Mesendoderm (in vitro differentiated cells): ENCODE data around the gene NUAK2.

Experiments
- DNase-seq: peaks from one replicate; pipeline ENCODE4 v3.0.0; 2013
- H2AK5ac ChIP-seq: 2 replicates; pipeline ENCODE4 v1.6.1; 2013; ENCODE audit warnings: low read length, inconsistent platforms
- H2BK120ac ChIP-seq: 2 replicates; pipeline ENCODE4 v1.6.1; 2013; ENCODE audit warnings: low read depth, mild to moderate bottlenecking, low read length, moderate library complexity, mixed read lengths
- H2BK15ac ChIP-seq: replicated peaks from 2 replicates; pipeline ENCODE4 v1.6.1; 2013; ENCODE audit warnings: low read depth, mild to moderate bottlenecking, moderate library complexity
- H2BK5ac ChIP-seq: 2 replicates; pipeline ENCODE4 v1.6.1; 2013; ENCODE audit warnings: low read length, inconsistent platforms
- H3K18ac ChIP-seq: 2 replicates; pipeline ENCODE4 v1.6.1; 2013; ENCODE audit warnings: mild to moderate bottlenecking, low read length, mixed read lengths
- H3K23ac ChIP-seq: one replicate; pipeline ENCODE4 v1.6.1; 2013; ENCODE audit warnings: low read length
- H3K27ac ChIP-seq: 2 replicates; pipeline ENCODE4 v1.5.1; 2013; ENCODE audit warnings: low read depth, mild to moderate bottlenecking, inconsistent platforms, low read length, moderate library complexity
- H3K27me3 ChIP-seq: 2 replicates; pipeline ENCODE4 v1.6.1; 2013; ENCODE audit warnings: low read length, control low read depth, mild to moderate bottlenecking, inconsistent platforms; ENCODE audit not compliant: insufficient read depth, poor library complexity
- H3K36me3 ChIP-seq: 2 replicates; pipeline ENCODE4 v1.6.1; 2013; ENCODE audit warnings: low read length, inconsistent platforms; ENCODE audit not compliant: control insufficient read depth, insufficient read depth
- H3K4ac ChIP-seq: one replicate; pipeline ENCODE4 v1.6.1; 2013; ENCODE audit warnings: low read depth, mild to moderate bottlenecking, low read length, moderate library complexity
- H3K4me1 ChIP-seq: 2 replicates; pipeline ENCODE4 v1.6.1; 2013; ENCODE audit warnings: low read depth, low read length, inconsistent platforms; ENCODE audit not compliant: control insufficient read depth
- H3K4me2 ChIP-seq: 2 replicates; pipeline ENCODE4 v1.6.1; 2013; ENCODE audit warnings: low read length
- H3K4me3 ChIP-seq: 2 replicates; pipeline ENCODE4 v1.5.1; 2013; ENCODE audit warnings: mild to moderate bottlenecking, low read length
- H3K56ac ChIP-seq: one replicate; pipeline ENCODE4 v1.6.1; 2013; ENCODE audit warnings: low read length
- H3K79me1 ChIP-seq: 2 replicates; pipeline ENCODE4 v1.6.1; 2013; ENCODE audit warnings: low read length, inconsistent platforms
- H3K79me2 ChIP-seq: 2 replicates; pipeline ENCODE4 v1.6.1; 2013; ENCODE audit warnings: mild to moderate bottlenecking, low read length; ENCODE audit not compliant: control insufficient read depth, insufficient read depth
- H3K9ac ChIP-seq: 2 replicates; pipeline ENCODE4 v1.6.1; 2013; ENCODE audit warnings: low read length, inconsistent platforms
- H4K5ac ChIP-seq: one replicate; pipeline ENCODE4 v1.6.1; 2013; ENCODE audit warnings: low read length
- H4K8ac ChIP-seq: one replicate; pipeline ENCODE4 v1.6.1; 2013; ENCODE audit warnings: low read depth, mild to moderate bottlenecking, control low read depth, low read length, moderate library complexity
- WGBS: extraction: QIAGEN DNeasy Blood & Tissue Kit; methylation state at CpG from one replicate; pipeline ENCODE4 v1.1.7; 2013; ENCODE audit warnings: low lambda C conversion rate, missing lambda C conversion rate; ENCODE audit not compliant: insufficient coverage; ENCODE audit errors: extremely low coverage; 5-methylcytosine and 5-hydroxymethylcytosine counted together

The NUAK2 gene

GRCh38 chr1:205323794-205324193 is 2.2 kb upstream of the NUAK2 start:
- Histone ChIP-seq H3K4me2 (no peak overlapping the region), H3K56ac (no peak overlapping the region), H2BK5ac (no peak overlapping the region), H3K27ac (no peak overlapping the region), H3K4ac (no peak overlapping the region), H2AK5ac (no peak overlapping the region), H3K4me1 (peaks cover 14% of the 10 kb centered on the region), H2BK15ac (no peak overlapping the region), H3K4me3 (no peak overlapping the region), H3K9ac (no peak overlapping the region), H3K79me2 (peaks cover 25% of the 10 kb centered on the region), H3K23ac (no peak overlapping the region), H3K18ac (no peak overlapping the region), H4K5ac (no peak overlapping the region), H3K79me1 (peaks cover 5% of the 10 kb centered on the region), H3K27me3 (no peaks in the 10 kb centered on the region), H4K8ac (no peak overlapping the region), H3K36me3 (no peaks in the 10 kb centered on the region), H2BK120ac (no peak overlapping the region)
- no peak for DNase-seq
- no CpG with 5 or more reads among the region's 6 CpGs for WGBS

GRCh38 chr1:205321959-205322283 is 376 bp upstream of the NUAK2 start:
- Histone ChIP-seq H3K36me3 (no peaks in the 10 kb centered on the region), H3K79me2 (peaks cover 44% of the 10 kb centered on the region), H3K9ac (peak overlapping the region; percentile 30), H2BK15ac (no peak overlapping the region), H3K4me3 (no peak overlapping the region), H2BK120ac (no peak overlapping the region), H2BK5ac (no peak overlapping the region), H3K4me2 (no peak overlapping the region), H4K5ac (no peak overlapping the region), H3K27me3 (no peaks in the 10 kb centered on the region), H3K27ac (no peak overlapping the region), H3K4me1 (peaks cover 20% of the 10 kb centered on the region), H3K79me1 (peaks cover 6% of the 10 kb centered on the region), H2AK5ac (no peak overlapping the region), H3K18ac (no peak overlapping the region), H3K23ac (no peak overlapping the region), H3K4ac (no peak overlapping the region), H4K8ac (no peak overlapping the region), H3K56ac (peak overlapping the region; percentile 63)
- DNase-seq = no peak
- no CpG with 5 or more reads among the region's 5 CpGs for WGBS

- H2AK5ac ChIP-seq = no peak overlapping the region
Measured at GRCh38 chr1:205319081-205320018, 2.2 kb downstream of the NUAK2 start.

GRCh38 chr1:205318231-205318991 is 3.1 kb downstream of the NUAK2 start:
- Histone ChIP-seq H3K4ac (no peak overlapping the region), H4K5ac (no peak overlapping the region), H3K36me3 (no peaks in the 10 kb centered on the region), H2BK5ac (no peak overlapping the region), H3K4me3 (no peak overlapping the region), H3K18ac (no peak overlapping the region), H2BK15ac (no peak overlapping the region), H4K8ac (no peak overlapping the region), H3K79me1 (peaks cover 6% of the 10 kb centered on the region), H3K27me3 (no peaks in the 10 kb centered on the region), H3K79me2 (peaks cover 73% of the 10 kb centered on the region), H2BK120ac (no peak overlapping the region), H3K9ac (no peak overlapping the region), H3K27ac (peak overlapping the region; percentile 1), H3K4me1 (peaks cover 19% of the 10 kb centered on the region), H3K4me2 (no peak overlapping the region), H3K56ac (no peak overlapping the region), H3K23ac (no peak overlapping the region), H2AK5ac (no peak overlapping the region)
- DNase-seq = peak; percentile 63
- WGBS = no CpG with 5 or more reads among the region's 6 CpGs

More at GRCh38 chr1:205319081-205320018, 2.2 kb downstream of the NUAK2 start:
- peak overlapping the region; percentile 3 for H3K27ac ChIP-seq
- H3K4ac ChIP-seq = no peak overlapping the region
- no peak overlapping the region for H2BK5ac ChIP-seq
- H3K4me1 ChIP-seq = peaks cover 13% of the 10 kb centered on the region
- H3K56ac ChIP-seq = peak overlapping the region; percentile 52
- H3K4me3 ChIP-seq = no peak overlapping the region
- no CpG with 5 or more reads among the region's 6 CpGs for WGBS
- H3K79me2 ChIP-seq = peaks cover 67% of the 10 kb centered on the region
- peak overlapping the region; percentile 9 for H3K9ac ChIP-seq
- H2BK120ac ChIP-seq = no peak overlapping the region
- no peaks in the 10 kb centered on the region for H3K27me3 ChIP-seq
- H3K18ac ChIP-seq = no peak overlapping the region
- DNase-seq = no peak
- H4K8ac ChIP-seq = no peak overlapping the region
- no peak overlapping the region for H4K5ac ChIP-seq
- no peak overlapping the region for H2BK15ac ChIP-seq
- H3K36me3 ChIP-seq = no peaks in the 10 kb centered on the region
- H3K79me1 ChIP-seq = peaks cover 6% of the 10 kb centered on the region
- H3K23ac ChIP-seq = no peak overlapping the region
- no peak overlapping the region for H3K4me2 ChIP-seq

- Histone ChIP-seq H3K79me1 (peaks cover 7% of the 10 kb centered on the region), H3K4me2 (no peak overlapping the region), H3K4ac (no peak overlapping the region), H2BK15ac (no peak overlapping the region), H3K9ac (no peak overlapping the region), H2BK5ac (no peak overlapping the region), H3K56ac (peak overlapping the region; percentile 62), H2BK120ac (no peak overlapping the region), H2AK5ac (no peak overlapping the region), H4K8ac (no peak overlapping the region), H3K4me1 (peaks cover 24% of the 10 kb centered on the region), H3K18ac (no peak overlapping the region), H3K79me2 (peaks cover 81% of the 10 kb centered on the region), H3K27me3 (no peaks in the 10 kb centered on the region), H4K5ac (no peak overlapping the region), H3K4me3 (no peak overlapping the region), H3K36me3 (no peaks in the 10 kb centered on the region), H3K23ac (no peak overlapping the region), H3K27ac (peak overlapping the region; percentile 3)
- no peak for DNase-seq
- WGBS = no CpG with 5 or more reads among the region's 7 CpGs
Measured at GRCh38 chr1:205317311-205317917, 4.1 kb downstream of the NUAK2 start.
